Calu3 (cell line): ENCODE data around the gene MLLT3. TPM values are rescaled to one million over a fixed set of nuclear protein-coding genes. Genes with fewer than 3 reads are reported as not detected.

Experiments
- BruUV-seq: library from RNA; stranded (reverse); fragments of 400-500 nt; replicated peaks from 2 replicates; lab custom pipeline; 2021; lab: Mats Ljungman, UMichigan
- CTCF ChIA-PET: fragments of 300-600 bp; sonication (Branson Sonifier 250); formaldehyde crosslinking; loops from one replicate; lab custom pipeline; 2022; ENCODE audit warnings: antibody characterized with exemption; lab: Charles Lee
- DNase-seq: peaks from one replicate; pipeline ENCODE4 v3.0.0; 2022
- H3K27ac Mint-ChIP-seq: one replicate; pipeline ENCODE4 v1.8.0; 2022; ENCODE audit warnings: mixed read lengths; ENCODE audit not compliant: unreplicated experiment
- H3K27me3 Mint-ChIP-seq: one replicate; pipeline ENCODE4 v1.8.0; 2022; ENCODE audit warnings: mixed read lengths; ENCODE audit not compliant: unreplicated experiment
- H3K36me3 Mint-ChIP-seq: one replicate; pipeline ENCODE4 v1.8.0; 2022; ENCODE audit warnings: mild to moderate bottlenecking, moderate library complexity, mixed read lengths; ENCODE audit not compliant: insufficient read depth, unreplicated experiment
- H3K4me1 Mint-ChIP-seq: one replicate; pipeline ENCODE4 v1.8.0; 2022; ENCODE audit warnings: mild to moderate bottlenecking, low read depth, mixed read lengths; ENCODE audit not compliant: unreplicated experiment
- H3K4me3 Mint-ChIP-seq: one replicate; pipeline ENCODE4 v1.8.0; 2022; ENCODE audit warnings: mild to moderate bottlenecking, low read depth, moderate library complexity, mixed read lengths; ENCODE audit not compliant: unreplicated experiment
- H3K9me3 Mint-ChIP-seq: one replicate; pipeline ENCODE4 v1.8.0; 2022; ENCODE audit warnings: low read depth, mixed read lengths; ENCODE audit not compliant: unreplicated experiment
- intact Hi-C: fragments of 100-400 bp; cut with micrococcal nuclease; formaldehyde crosslinking; loops from one replicate; pipeline ENCODE4 v1.10.0; 2022; ENCODE audit not compliant: unreplicated experiment
- total RNA-seq: library from RNA; stranded (reverse); gene quantifications from 2 replicates; pipeline ENCODE4 v1.2.3, GENCODE V29; 2022
- TF ChIP-seq, protein P1 (sequence below): fragments of 200-600 bp; IDR thresholded peaks from one replicate; pipeline ENCODE4 v1.8.0; 2022; ENCODE audit warnings: antibody characterized with exemption; ENCODE audit not compliant: unreplicated experiment

The MLLT3 gene
- total RNA-seq, 1 experiment from 2014 or later = 23.1 TPM

DNA sequence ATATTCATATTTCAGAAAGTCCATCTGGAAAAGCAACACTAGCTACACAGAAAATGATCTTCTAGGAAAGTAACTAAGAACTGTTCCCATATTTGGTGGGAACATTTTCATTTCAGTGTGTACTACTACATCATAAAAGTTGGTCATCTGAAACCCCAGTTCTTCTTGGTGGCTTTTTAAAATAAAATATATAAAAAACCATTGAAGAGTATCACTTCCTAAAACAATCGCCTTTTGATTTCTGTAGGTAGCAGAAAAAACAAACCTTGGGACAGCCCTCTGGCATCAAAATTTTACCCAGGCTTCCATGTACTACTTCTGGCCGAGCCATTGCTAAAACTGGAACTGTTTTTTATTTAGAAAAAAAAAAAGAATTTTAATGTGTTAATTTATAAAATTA, 158.5 kb downstream of the MLLT3 start:
- CTCF ChIA-PET = interaction anchor here (0.6 kb wide), 1 partner anchor 297 kb away, joined by 3 read pairs; no protein-coding TSS in a partner anchor
- Mint-ChIP-seq H3K4me1 (peaks cover 11% of the 10 kb centered on the region), H3K27me3 (no peaks in the 10 kb centered on the region), H3K9me3 (no peaks in the 10 kb centered on the region), H3K36me3 (peaks cover 4% of the 10 kb centered on the region), H3K27ac (no peak overlapping the region), H3K4me3 (no peak overlapping the region)
- intact Hi-C loops = no loop called here
- no peak for DNase-seq
- TF ChIP-seq, protein P1, sequence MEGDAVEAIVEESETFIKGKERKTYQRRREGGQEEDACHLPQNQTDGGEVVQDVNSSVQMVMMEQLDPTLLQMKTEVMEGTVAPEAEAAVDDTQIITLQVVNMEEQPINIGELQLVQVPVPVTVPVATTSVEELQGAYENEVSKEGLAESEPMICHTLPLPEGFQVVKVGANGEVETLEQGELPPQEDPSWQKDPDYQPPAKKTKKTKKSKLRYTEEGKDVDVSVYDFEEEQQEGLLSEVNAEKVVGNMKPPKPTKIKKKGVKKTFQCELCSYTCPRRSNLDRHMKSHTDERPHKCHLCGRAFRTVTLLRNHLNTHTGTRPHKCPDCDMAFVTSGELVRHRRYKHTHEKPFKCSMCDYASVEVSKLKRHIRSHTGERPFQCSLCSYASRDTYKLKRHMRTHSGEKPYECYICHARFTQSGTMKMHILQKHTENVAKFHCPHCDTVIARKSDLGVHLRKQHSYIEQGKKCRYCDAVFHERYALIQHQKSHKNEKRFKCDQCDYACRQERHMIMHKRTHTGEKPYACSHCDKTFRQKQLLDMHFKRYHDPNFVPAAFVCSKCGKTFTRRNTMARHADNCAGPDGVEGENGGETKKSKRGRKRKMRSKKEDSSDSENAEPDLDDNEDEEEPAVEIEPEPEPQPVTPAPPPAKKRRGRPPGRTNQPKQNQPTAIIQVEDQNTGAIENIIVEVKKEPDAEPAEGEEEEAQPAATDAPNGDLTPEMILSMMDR = no peak
- no TSS peak for BruUV-seq

DNA sequence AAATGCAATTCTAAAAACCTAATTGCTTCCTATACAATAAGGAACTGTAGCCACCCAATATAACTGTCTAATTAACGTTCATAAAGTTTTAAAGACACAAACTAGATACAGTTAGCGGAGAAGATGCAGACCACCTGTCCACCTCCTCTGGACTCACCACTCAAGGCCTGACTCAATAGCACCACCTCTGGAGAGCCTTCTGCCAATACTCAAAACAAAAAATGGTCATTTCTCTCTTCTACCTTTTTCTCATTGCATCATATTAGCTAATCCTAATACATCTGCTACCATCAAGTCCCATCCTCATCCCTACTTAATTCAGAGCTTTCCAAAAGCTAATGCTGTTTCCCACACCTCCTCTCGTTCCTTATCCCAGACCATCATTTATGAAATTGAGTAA, 159.9 kb downstream of the MLLT3 start:
- Mint-ChIP-seq H3K4me1 (peaks cover 19% of the 10 kb centered on the region), H3K36me3 (peaks cover 4% of the 10 kb centered on the region), H3K9me3 (no peaks in the 10 kb centered on the region), H3K4me3 (no peak overlapping the region), H3K27me3 (no peaks in the 10 kb centered on the region), H3K27ac (no peak overlapping the region)
- CTCF ChIA-PET = no interaction called here
- intact Hi-C loops = no loop called here
- TF ChIP-seq, protein P1 = no peak
- no peak for DNase-seq
- BruUV-seq = no TSS peak

DNA sequence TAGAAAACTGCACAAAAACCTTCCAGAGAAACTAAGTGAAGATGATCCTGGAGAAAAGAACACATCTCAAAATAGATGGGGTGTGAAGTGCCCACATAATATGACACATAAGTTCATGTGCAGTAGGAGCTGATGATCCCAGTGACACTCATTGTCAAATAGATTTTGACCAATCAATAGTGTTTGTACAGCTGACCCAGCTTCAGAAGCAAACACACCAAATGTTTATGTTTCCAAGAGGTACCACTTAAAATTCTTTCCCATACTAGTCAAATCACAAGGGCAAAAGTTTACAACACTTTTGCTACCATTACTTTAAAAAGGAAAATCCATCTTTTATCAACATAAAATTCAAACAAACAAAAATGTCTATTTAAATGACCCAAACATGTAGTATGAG, 175.0 kb downstream of the MLLT3 start:
- intact Hi-C loops = loop anchor here (2.0 kb wide), 1 partner anchor 14 kb away; no protein-coding TSS in a partner anchor
- H3K27ac Mint-ChIP-seq = no peak overlapping the region
- no TSS peak for BruUV-seq
- no peak overlapping the region for H3K4me3 Mint-ChIP-seq
- H3K4me1 Mint-ChIP-seq = no peaks in the 10 kb centered on the region
- TF ChIP-seq, protein P1 = no peak
- H3K36me3 Mint-ChIP-seq = no peaks in the 10 kb centered on the region
- no peaks in the 10 kb centered on the region for H3K27me3 Mint-ChIP-seq
- no peaks in the 10 kb centered on the region for H3K9me3 Mint-ChIP-seq
- CTCF ChIA-PET = no interaction called here
- no peak for DNase-seq

DNA sequence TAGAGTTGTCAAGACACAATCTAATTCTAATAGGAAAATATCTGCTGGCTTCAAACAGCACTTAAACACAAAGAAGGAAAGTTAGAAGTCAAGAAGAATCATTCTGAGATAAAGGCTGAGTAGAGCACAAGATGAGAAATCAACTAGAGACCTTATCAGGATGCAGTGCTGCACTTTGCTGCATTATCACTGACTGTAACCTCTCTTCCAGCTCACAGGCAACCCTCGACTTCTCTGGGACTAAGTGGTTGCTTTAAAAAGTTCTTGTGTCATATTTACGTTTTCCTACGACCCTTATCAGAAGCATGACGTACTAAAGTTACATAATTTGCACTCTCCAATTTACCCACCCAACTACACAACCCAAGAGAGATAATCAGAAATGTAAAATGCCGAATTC, 176.1 kb downstream of the MLLT3 start:
- TF ChIP-seq, protein P1 = no peak
- CTCF ChIA-PET = no interaction called here
- Mint-ChIP-seq H3K9me3 (no peaks in the 10 kb centered on the region), H3K36me3 (no peaks in the 10 kb centered on the region), H3K4me3 (no peak overlapping the region), H3K27me3 (no peaks in the 10 kb centered on the region), H3K4me1 (no peaks in the 10 kb centered on the region), H3K27ac (no peak overlapping the region)
- no TSS peak for BruUV-seq
- intact Hi-C loops = loop anchor here (2.0 kb wide), 1 partner anchor 13 kb away; no protein-coding TSS in a partner anchor
- no peak for DNase-seq
